GM19455 (cell line): ENCODE data around the gene SIT1.

Experiments used
- ATAC-seq: cut with Tn5 transposase; IDR thresholded peaks from one replicate; pipeline ENCODE4 v1.9.1; 2021; ENCODE audit not compliant: unreplicated experiment

The SIT1 gene

GRCh38 chr9:35682520-35683315 lies 32.0 kb upstream of the SIT1 start:
- no peak for ATAC-seq

GRCh38 chr9:35682051-35682450 lies 31.3 kb upstream of the SIT1 start:
- ATAC-seq = no peak

GRCh38 chr9:35681341-35682002 lies 30.7 kb upstream of the SIT1 start:
- ATAC-seq = no peak

- ATAC-seq = no peak
Measured at GRCh38 chr9:35680331-35681105, 29.8 kb upstream of the SIT1 start.

GRCh38 chr9:35679766-35680330 lies 29.1 kb upstream of the SIT1 start:
- ATAC-seq = no peak

- no peak for ATAC-seq
Measured at GRCh38 chr9:35679091-35679490, 28.4 kb upstream of the SIT1 start.

GRCh38 chr9:35675732-35676392 lies 25.1 kb upstream of the SIT1 start:
- no peak for ATAC-seq

- no peak for ATAC-seq
Measured at GRCh38 chr9:35675204-35675603, 24.5 kb upstream of the SIT1 start.

GRCh38 chr9:35674025-35674361 lies 23.3 kb upstream of the SIT1 start:
- ATAC-seq = no peak

- ATAC-seq = no peak
Measured at GRCh38 chr9:35673132-35674024, 22.6 kb upstream of the SIT1 start, which contains the start of gene CA9. Gene CA9 (plus strand): TSS chr9:35673928. CDS start chr9:35673960, 32 bp downstream.

- ATAC-seq = no peak
Measured at GRCh38 chr9:35669331-35670145, 18.8 kb upstream of the SIT1 start.

- ATAC-seq = no peak
Measured at GRCh38 chr9:35667939-35668338, 17.2 kb upstream of the SIT1 start.

GRCh38 chr9:35666549-35666948 lies 15.8 kb upstream of the SIT1 start:
- ATAC-seq = no peak

GRCh38 chr9:35666045-35666444 lies 15.3 kb upstream of the SIT1 start:
- ATAC-seq = no peak

- no peak for ATAC-seq
Measured at GRCh38 chr9:35665471-35665818, 14.7 kb upstream of the SIT1 start.

GRCh38 chr9:35664531-35665470 lies 14.1 kb upstream of the SIT1 start, which contains the start of gene ARHGEF39:
Gene ARHGEF39 (minus strand): TSS chr9:35665195. CDS start chr9:35665169, 26 bp downstream.
- ATAC-seq = peak; percentile 66

GRCh38 chr9:35662437-35662836 lies 11.7 kb upstream of the SIT1 start:
- no peak for ATAC-seq

- no peak for ATAC-seq
Measured at GRCh38 chr9:35661756-35662350, 11.1 kb upstream of the SIT1 start.
